GM12878 (cell line): ENCODE measurements around the gene RASAL3. TPM values are rescaled to one million over a fixed set of nuclear protein-coding genes. Genes with fewer than 3 reads are reported as not detected.

Source experiments
- DPF2 ChIP-seq: fragments of 450-650 bp; IDR thresholded peaks from 2 replicates; pipeline ENCODE4 v1.6.1; 2017; ENCODE audit warnings: mild to moderate bottlenecking
- EED ChIP-seq: sonication (generic); IDR thresholded peaks from 2 replicates; pipeline ENCODE4 v1.6.1; 2016; ENCODE audit warnings: antibody characterized with exemption, low read depth
- HDAC6 ChIP-seq: fragments of 200-600 bp; sonication (generic); IDR thresholded peaks from one replicate; pipeline ENCODE4 v1.8.0; 2017; ENCODE audit warnings: antibody characterized with exemption; ENCODE audit not compliant: unreplicated experiment
- IKZF1 ChIP-seq: fragments of 450-650 bp; conservative IDR thresholded peaks from 2 replicates; pipeline ENCODE4 v1.6.1; 2017; ENCODE audit warnings: antibody characterized with exemption, mild to moderate bottlenecking
- MEF2A ChIP-seq: IDR thresholded peaks from 2 replicates; pipeline ENCODE4 v1.6.1; 2011; ENCODE audit warnings: low read depth, mild to moderate bottlenecking, low read length, moderate library complexity; ENCODE audit not compliant: insufficient read depth
- MTA2 ChIP-seq: fragments of 450-650 bp; IDR thresholded peaks from 2 replicates; pipeline ENCODE4 v1.6.1; 2016; ENCODE audit warnings: low read depth, mild to moderate bottlenecking, moderate library complexity
- NFIC ChIP-seq: IDR thresholded peaks from 2 replicates; pipeline ENCODE4 v1.6.1; 2012; ENCODE audit warnings: low read depth, mild to moderate bottlenecking, inconsistent platforms, low read length, moderate library complexity
- NFYA ChIP-seq: IDR thresholded peaks from 2 replicates; pipeline ENCODE4 v1.6.1; 2011; ENCODE audit warnings: low read depth, mild to moderate bottlenecking, low read length, improper control_type of control experiment, borderline replicate concordance
- NR2C2 ChIP-seq: IDR thresholded peaks from 2 replicates; pipeline ENCODE4 v1.6.1; 2011; ENCODE audit warnings: borderline replicate concordance, low read depth; ENCODE audit not compliant: control insufficient read depth, insufficient read length
- SMARCA5 ChIP-seq: fragments of 450-650 bp; IDR thresholded peaks from 2 replicates; pipeline ENCODE4 v1.6.1; 2017; ENCODE audit warnings: mild to moderate bottlenecking
- TAF1 ChIP-seq: IDR thresholded peaks from 2 replicates; pipeline ENCODE4 v1.6.1; 2011; ENCODE audit warnings: mild to moderate bottlenecking, low read depth, low read length, borderline replicate concordance
- TCF12 ChIP-seq: IDR thresholded peaks from 2 replicates; pipeline ENCODE4 v1.6.1; 2011; ENCODE audit warnings: low read depth, mild to moderate bottlenecking, low read length
- ZSCAN29 ChIP-seq: fragments of 450-650 bp; IDR thresholded peaks from 2 replicates; pipeline ENCODE4 v1.6.1; 2017; ENCODE audit warnings: mild to moderate bottlenecking, moderate library complexity
- polyA plus RNA-seq, 11 experiments: library from polyadenylated mRNA; depleted of rRNA in 4 of 11; unstranded in 6 of 11; stranded (reverse) in 5 of 11; fragments of >200 nt; fragmentation: Nextera tagmentation in 4 of 11; fragmentation: Illumina TruSeq in 1 of 11; extraction: Ambion mirVana in 4 of 11; extraction: Trizol in 1 of 11; gene quantifications; 1 replicate in 1 of 11; 2 replicates in 10 of 11; pipeline versions ENCODE4 v1.2.1 to v1.2.3, GENCODE V29; 2011 to 2016; ENCODE audit warnings: inconsistent platforms in 2 of 11, missing spikeins in 2 of 11, low read depth in 1 of 11
- total RNA-seq, 4 experiments: library from RNA; depleted of rRNA in 3 of 4; stranded (reverse); fragments of >200 nt in 3 of 4; fragmentation: Illumina TruSeq in 1 of 4; extraction: Trizol in 1 of 4; gene quantifications; 2 replicates each; pipeline versions ENCODE4 v1.2.1 to v1.2.3, GENCODE V29; 2013 to 2021
- TF ChIP-seq, protein P1 (sequence below): fragments of 450-650 bp; IDR thresholded peaks from 2 replicates; pipeline ENCODE4 v1.6.1; 2017; ENCODE audit warnings: mild to moderate bottlenecking, moderate library complexity
- TF ChIP-seq, protein P2 (sequence below): fragments of 450-650 bp; formaldehyde crosslinking; IDR thresholded peaks from 2 replicates; pipeline ENCODE4 v1.4.0; 2020; ENCODE audit warnings: mild to moderate bottlenecking, moderate library complexity
- TF ChIP-seq, protein P3 (sequence below): fragments of 150-350 bp; IDR thresholded peaks from 2 replicates; pipeline ENCODE4 v1.6.1; 2014; ENCODE audit warnings: mild to moderate bottlenecking, low read depth, low read length
- TF ChIP-seq, protein P4 (sequence below): fragments of 450-650 bp; IDR thresholded peaks from 2 replicates; pipeline ENCODE4 v1.6.1; 2017; ENCODE audit warnings: borderline replicate concordance

Gene RASAL3
- total and polyA plus RNA-seq, 10 of the 15 experiments (the other 5 are each of a cell fraction or from before 2014, with no cell fraction given): 1.7 to 81.3 (median 23.2) TPM

DNA sequence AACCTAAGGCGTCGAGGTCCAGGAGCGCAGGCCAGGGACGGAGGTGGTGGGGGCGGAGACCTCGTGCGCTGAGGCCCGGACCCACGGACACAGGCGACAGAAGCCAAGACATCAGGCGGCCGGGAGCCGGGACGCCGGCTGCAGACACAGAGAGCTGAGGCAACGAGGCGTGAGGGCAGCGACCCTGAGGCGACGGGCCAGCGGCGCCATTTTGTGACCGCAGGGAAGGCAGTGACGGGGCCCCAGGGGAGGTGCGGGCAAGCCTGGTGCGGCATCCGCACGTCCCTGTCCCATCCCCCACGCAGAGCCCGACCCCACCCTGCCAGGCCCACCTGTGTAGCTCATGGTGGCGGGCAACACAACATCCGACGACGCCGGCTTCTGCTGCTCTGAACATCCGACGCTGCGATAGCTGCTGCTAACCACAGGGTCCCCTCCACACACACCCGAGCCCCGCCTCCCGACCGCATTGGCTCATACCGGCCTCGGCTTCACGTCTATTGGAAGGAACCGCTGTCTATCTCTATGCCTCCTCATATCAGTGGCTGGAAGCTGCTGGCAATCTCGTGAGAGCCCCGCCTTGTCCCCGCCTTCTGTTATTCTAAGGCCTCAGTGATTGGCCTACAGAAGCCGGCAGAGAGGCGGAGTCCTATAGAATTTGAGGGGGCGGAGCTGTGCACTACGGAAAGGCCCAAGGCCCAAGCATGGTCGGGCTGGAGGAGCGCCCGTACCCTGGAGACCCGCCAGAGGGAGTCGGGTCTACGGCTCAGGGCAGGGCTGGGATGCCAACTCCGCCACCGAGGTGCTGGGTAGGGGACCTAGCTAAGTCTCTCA is 45.5 kb downstream of the RASAL3 start, which contains the start of gene AKAP8L (continued):
- TF ChIP-seq HDAC6 (no peak), EED (no peak), MEF2A (0 out of 2 replicates have a peak, but pooled peaks have one; percentile 39), TAF1 (peak; percentile 73), SMARCA5 (peak; percentile 89), ZSCAN29 (no peak), NFIC (no peak), DPF2 (peak; percentile 100), TCF12 (peak; percentile 80; the same call in 1 of the 2 replicates), NR2C2 (no peak), IKZF1 (peak; percentile 83), MTA2 (no peak), NFYA (peak; percentile 93)
- TF ChIP-seq, protein P1, sequence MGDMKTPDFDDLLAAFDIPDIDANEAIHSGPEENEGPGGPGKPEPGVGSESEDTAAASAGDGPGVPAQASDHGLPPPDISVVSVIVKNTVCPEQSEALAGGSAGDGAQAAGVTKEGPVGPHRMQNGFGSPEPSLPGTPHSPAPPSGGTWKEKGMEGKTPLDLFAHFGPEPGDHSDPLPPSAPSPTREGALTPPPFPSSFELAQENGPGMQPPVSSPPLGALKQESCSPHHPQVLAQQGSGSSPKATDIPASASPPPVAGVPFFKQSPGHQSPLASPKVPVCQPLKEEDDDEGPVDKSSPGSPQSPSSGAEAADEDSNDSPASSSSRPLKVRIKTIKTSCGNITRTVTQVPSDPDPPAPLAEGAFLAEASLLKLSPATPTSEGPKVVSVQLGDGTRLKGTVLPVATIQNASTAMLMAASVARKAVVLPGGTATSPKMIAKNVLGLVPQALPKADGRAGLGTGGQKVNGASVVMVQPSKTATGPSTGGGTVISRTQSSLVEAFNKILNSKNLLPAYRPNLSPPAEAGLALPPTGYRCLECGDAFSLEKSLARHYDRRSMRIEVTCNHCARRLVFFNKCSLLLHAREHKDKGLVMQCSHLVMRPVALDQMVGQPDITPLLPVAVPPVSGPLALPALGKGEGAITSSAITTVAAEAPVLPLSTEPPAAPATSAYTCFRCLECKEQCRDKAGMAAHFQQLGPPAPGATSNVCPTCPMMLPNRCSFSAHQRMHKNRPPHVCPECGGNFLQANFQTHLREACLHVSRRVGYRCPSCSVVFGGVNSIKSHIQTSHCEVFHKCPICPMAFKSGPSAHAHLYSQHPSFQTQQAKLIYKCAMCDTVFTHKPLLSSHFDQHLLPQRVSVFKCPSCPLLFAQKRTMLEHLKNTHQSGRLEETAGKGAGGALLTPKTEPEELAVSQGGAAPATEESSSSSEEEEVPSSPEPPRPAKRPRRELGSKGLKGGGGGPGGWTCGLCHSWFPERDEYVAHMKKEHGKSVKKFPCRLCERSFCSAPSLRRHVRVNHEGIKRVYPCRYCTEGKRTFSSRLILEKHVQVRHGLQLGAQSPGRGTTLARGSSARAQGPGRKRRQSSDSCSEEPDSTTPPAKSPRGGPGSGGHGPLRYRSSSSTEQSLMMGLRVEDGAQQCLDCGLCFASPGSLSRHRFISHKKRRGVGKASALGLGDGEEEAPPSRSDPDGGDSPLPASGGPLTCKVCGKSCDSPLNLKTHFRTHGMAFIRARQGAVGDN: no peak
- TF ChIP-seq, protein P2, sequence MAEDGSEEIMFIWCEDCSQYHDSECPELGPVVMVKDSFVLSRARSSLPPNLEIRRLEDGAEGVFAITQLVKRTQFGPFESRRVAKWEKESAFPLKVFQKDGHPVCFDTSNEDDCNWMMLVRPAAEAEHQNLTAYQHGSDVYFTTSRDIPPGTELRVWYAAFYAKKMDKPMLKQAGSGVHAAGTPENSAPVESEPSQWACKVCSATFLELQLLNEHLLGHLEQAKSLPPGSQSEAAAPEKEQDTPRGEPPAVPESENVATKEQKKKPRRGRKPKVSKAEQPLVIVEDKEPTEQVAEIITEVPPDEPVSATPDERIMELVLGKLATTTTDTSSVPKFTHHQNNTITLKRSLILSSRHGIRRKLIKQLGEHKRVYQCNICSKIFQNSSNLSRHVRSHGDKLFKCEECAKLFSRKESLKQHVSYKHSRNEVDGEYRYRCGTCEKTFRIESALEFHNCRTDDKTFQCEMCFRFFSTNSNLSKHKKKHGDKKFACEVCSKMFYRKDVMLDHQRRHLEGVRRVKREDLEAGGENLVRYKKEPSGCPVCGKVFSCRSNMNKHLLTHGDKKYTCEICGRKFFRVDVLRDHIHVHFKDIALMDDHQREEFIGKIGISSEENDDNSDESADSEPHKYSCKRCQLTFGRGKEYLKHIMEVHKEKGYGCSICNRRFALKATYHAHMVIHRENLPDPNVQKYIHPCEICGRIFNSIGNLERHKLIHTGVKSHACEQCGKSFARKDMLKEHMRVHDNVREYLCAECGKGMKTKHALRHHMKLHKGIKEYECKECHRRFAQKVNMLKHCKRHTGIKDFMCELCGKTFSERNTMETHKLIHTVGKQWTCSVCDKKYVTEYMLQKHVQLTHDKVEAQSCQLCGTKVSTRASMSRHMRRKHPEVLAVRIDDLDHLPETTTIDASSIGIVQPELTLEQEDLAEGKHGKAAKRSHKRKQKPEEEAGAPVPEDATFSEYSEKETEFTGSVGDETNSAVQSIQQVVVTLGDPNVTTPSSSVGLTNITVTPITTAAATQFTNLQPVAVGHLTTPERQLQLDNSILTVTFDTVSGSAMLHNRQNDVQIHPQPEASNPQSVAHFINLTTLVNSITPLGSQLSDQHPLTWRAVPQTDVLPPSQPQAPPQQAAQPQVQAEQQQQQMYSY (CRISPR knock-in tag): no peak
- TF ChIP-seq, protein P3, sequence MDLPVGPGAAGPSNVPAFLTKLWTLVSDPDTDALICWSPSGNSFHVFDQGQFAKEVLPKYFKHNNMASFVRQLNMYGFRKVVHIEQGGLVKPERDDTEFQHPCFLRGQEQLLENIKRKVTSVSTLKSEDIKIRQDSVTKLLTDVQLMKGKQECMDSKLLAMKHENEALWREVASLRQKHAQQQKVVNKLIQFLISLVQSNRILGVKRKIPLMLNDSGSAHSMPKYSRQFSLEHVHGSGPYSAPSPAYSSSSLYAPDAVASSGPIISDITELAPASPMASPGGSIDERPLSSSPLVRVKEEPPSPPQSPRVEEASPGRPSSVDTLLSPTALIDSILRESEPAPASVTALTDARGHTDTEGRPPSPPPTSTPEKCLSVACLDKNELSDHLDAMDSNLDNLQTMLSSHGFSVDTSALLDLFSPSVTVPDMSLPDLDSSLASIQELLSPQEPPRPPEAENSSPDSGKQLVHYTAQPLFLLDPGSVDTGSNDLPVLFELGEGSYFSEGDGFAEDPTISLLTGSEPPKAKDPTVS: no peak; the same call in 1 of the 2 replicates
- TF ChIP-seq, protein P4, sequence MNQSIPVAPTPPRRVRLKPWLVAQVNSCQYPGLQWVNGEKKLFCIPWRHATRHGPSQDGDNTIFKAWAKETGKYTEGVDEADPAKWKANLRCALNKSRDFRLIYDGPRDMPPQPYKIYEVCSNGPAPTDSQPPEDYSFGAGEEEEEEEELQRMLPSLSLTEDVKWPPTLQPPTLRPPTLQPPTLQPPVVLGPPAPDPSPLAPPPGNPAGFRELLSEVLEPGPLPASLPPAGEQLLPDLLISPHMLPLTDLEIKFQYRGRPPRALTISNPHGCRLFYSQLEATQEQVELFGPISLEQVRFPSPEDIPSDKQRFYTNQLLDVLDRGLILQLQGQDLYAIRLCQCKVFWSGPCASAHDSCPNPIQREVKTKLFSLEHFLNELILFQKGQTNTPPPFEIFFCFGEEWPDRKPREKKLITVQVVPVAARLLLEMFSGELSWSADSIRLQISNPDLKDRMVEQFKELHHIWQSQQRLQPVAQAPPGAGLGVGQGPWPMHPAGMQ: no peak
